GM12878 (cell line): ENCODE results near the gene FKBP15. TPM values are rescaled to one million over a fixed set of nuclear protein-coding genes. Genes with fewer than 3 reads are reported as not detected.

Source experiments
- ATAC-seq: fragments of 200-7000 bp; cut with Tn5 transposase; 3 replicates; pipeline ENCODE4 v1.9.1; 2020; ENCODE audit warnings: mild to moderate bottlenecking, moderate library complexity
- BruUV-seq: library from RNA; stranded (reverse); fragments of 400-500 nt; replicated peaks from 2 replicates; lab custom pipeline; 2021; lab: Mats Ljungman, UMichigan
- CTCF ChIA-PET: fragments of 300-600 bp; sonication (Branson Sonifier 250); formaldehyde crosslinking; extraction: SDS; loops from one replicate; lab custom pipeline; 2021; ENCODE audit warnings: inconsistent platforms; lab: Yijun Ruan, JAX
- POLR2A ChIA-PET: fragments of 350-600 bp; formaldehyde crosslinking; extraction: SDS; loops from one replicate; lab custom pipeline; 2021; ENCODE audit warnings: inconsistent platforms; lab: Charles Lee
- RAD21 ChIA-PET: fragments of 300-600 bp; sonication (Branson Sonifier 250); formaldehyde crosslinking; loops from one replicate; lab custom pipeline; 2023; ENCODE audit warnings: antibody characterized with exemption; ENCODE audit not compliant: unreplicated experiment; lab: Charles Lee
- SMC1A ChIA-PET: fragments of 300-600 bp; sonication (Branson Sonifier 250); formaldehyde crosslinking; loops from one replicate; lab custom pipeline; 2023; ENCODE audit not compliant: unreplicated experiment, uncharacterized antibody; lab: Charles Lee
- DNase-seq: peaks from one replicate; pipeline ENCODE4 v3.0.0-alpha.2; 2011; ENCODE audit warnings: low read depth, low spot score
- FAIRE-seq: peaks from 3 replicates; lab custom pipeline; 2011; peaks lifted over from hg19 to GRCh38; lab: Jason Lieb, UNC
- H2AFZ ChIP-seq: 2 replicates; pipeline ENCODE4 v1.6.0; 2011; ENCODE audit warnings: low read depth, low read length, control low read depth; ENCODE audit not compliant: control insufficient read depth
- H3K27ac ChIP-seq: 2 replicates; pipeline ENCODE4 v1.5.1; 2011; ENCODE audit warnings: control low read depth; ENCODE audit not compliant: control insufficient read depth, insufficient read depth
- H3K27me3 ChIP-seq, 2 experiments: replicated peaks in 1 of 2; 2 replicates each; pipeline versions ENCODE4 v1.6.0 to v1.6.1; 2011; ENCODE audit warnings: low read length in 1 of 2; ENCODE audit not compliant: control insufficient read depth in 2 of 2, insufficient read depth in 2 of 2
- H3K36me3 ChIP-seq, 2 experiments: 2 replicates each; pipeline ENCODE4 v1.5.1; 2011; ENCODE audit warnings: low read length in 1 of 2; ENCODE audit not compliant: control insufficient read depth in 2 of 2, insufficient read depth in 2 of 2
- H3K4me1 ChIP-seq: 2 replicates; pipeline ENCODE4 v1.6.1; 2011; ENCODE audit warnings: mild to moderate bottlenecking, low read length, moderate library complexity, mixed read lengths; ENCODE audit not compliant: control insufficient read depth, insufficient read depth
- H3K4me2 ChIP-seq: 2 replicates; pipeline ENCODE4 v1.6.0; 2011; ENCODE audit warnings: control low read depth; ENCODE audit not compliant: control insufficient read depth, insufficient read depth
- H3K4me3 ChIP-seq: fragments of 200-600 bp; sonication (generic); 2 replicates; pipeline ENCODE4 v1.5.1; 2016
- H3K79me2 ChIP-seq: 2 replicates; pipeline ENCODE4 v1.6.0; 2011; ENCODE audit warnings: low read length; ENCODE audit not compliant: control insufficient read depth, insufficient read depth
- H3K9ac ChIP-seq: 2 replicates; pipeline ENCODE4 v1.8.0; 2011; ENCODE audit warnings: low read length, control low read depth, mixed read lengths; ENCODE audit not compliant: control insufficient read depth, insufficient read depth
- H3K9me3 ChIP-seq: replicated peaks from 3 replicates; pipeline ENCODE4 v1.5.1; 2011; ENCODE audit warnings: mild to moderate bottlenecking, low read length; ENCODE audit not compliant: control insufficient read depth, insufficient read depth
- H4K20me1 ChIP-seq: 2 replicates; pipeline ENCODE4 v1.6.0; 2011; ENCODE audit not compliant: control insufficient read depth, insufficient read depth
- ASH2L ChIP-seq: fragments of 300-600, 200-600 bp; sonication (generic); IDR thresholded peaks from 2 replicates; pipeline ENCODE4 v1.6.1; 2017; ENCODE audit warnings: low read depth, mild to moderate bottlenecking, borderline replicate concordance
- BHLHE40 ChIP-seq, 2 experiments: fragments of 450-650 bp in 1 of 2; IDR thresholded peaks; 2 replicates each; pipeline ENCODE4 v1.6.1; 2011 to 2017; ENCODE audit warnings: low read depth in 2 of 2, borderline replicate concordance in 1 of 2, improper control_type of control experiment in 1 of 2, low read length in 1 of 2, mild to moderate bottlenecking in 1 of 2
- CBFB ChIP-seq: IDR thresholded peaks from 2 replicates; pipeline ENCODE4 v1.6.1; 2016; ENCODE audit warnings: antibody characterized with exemption, low read depth
- ESRRA ChIP-seq: IDR thresholded peaks from 2 replicates; pipeline ENCODE4 v1.6.1; 2012; ENCODE audit warnings: mild to moderate bottlenecking, low read length, improper control_type of control experiment
- ETV6 ChIP-seq, 2 experiments: fragments of 450-650 bp in 1 of 2; IDR thresholded peaks in 1 of 2; conservative IDR thresholded peaks in 1 of 2; 2 replicates each; pipeline ENCODE4 v1.6.1; 2014; ENCODE audit warnings: antibody characterized with exemption in 1 of 2, borderline replicate concordance in 1 of 2, low read depth in 1 of 2, mild to moderate bottlenecking in 1 of 2, moderate library complexity in 1 of 2
- FOXM1 ChIP-seq: IDR thresholded peaks from 2 replicates; pipeline ENCODE4 v1.6.1; 2012; ENCODE audit warnings: low read depth, mild to moderate bottlenecking, inconsistent platforms, low read length, moderate library complexity
- GATAD2B ChIP-seq: fragments of 450-650 bp; conservative IDR thresholded peaks from 2 replicates; pipeline ENCODE4 v1.6.1; 2017; ENCODE audit warnings: low read depth, mild to moderate bottlenecking, moderate library complexity
- HDAC2 ChIP-seq: fragments of 200-600 bp; sonication (generic); IDR thresholded peaks from 2 replicates; pipeline ENCODE4 v1.6.1; 2017
- HDAC6 ChIP-seq: fragments of 200-600 bp; sonication (generic); IDR thresholded peaks from one replicate; pipeline ENCODE4 v1.8.0; 2017; ENCODE audit warnings: antibody characterized with exemption; ENCODE audit not compliant: unreplicated experiment
- KLF5 ChIP-seq: fragments of 450-650 bp; IDR thresholded peaks from 2 replicates; pipeline ENCODE4 v1.6.1; 2014; ENCODE audit warnings: mild to moderate bottlenecking; ENCODE audit not compliant: partially characterized antibody
- MLLT1 ChIP-seq: fragments of 450-650 bp; IDR thresholded peaks from 2 replicates; pipeline ENCODE4 v1.6.1; 2016; ENCODE audit warnings: mild to moderate bottlenecking
- MTA2 ChIP-seq: fragments of 450-650 bp; IDR thresholded peaks from 2 replicates; pipeline ENCODE4 v1.6.1; 2016; ENCODE audit warnings: low read depth, mild to moderate bottlenecking, moderate library complexity
- POLR2A ChIP-seq: IDR thresholded peaks from 2 replicates; pipeline ENCODE4 v1.6.1; 2011; ENCODE audit warnings: low read depth, mild to moderate bottlenecking, low read length
- POLR2AphosphoS5 ChIP-seq: IDR thresholded peaks from 2 replicates; pipeline ENCODE4 v1.6.1; 2011; ENCODE audit warnings: mild to moderate bottlenecking, low read length, inconsistent platforms
- SMC3 ChIP-seq: IDR thresholded peaks from 2 replicates; pipeline ENCODE4 v1.6.1; 2011; ENCODE audit warnings: low read length, improper control_type of control experiment, borderline replicate concordance
- SPI1 ChIP-seq: IDR thresholded peaks from 2 replicates; pipeline ENCODE4 v1.6.1; 2011; ENCODE audit warnings: low read depth, mild to moderate bottlenecking, low read length, moderate library complexity, borderline replicate concordance; ENCODE audit not compliant: insufficient read depth
- SREBF1 ChIP-seq: IDR thresholded peaks from 2 replicates; pipeline ENCODE4 v1.6.1; 2012; ENCODE audit warnings: mild to moderate bottlenecking, low read length
- SUZ12 ChIP-seq: fragments of 200-600 bp; sonication (generic); IDR thresholded peaks from one replicate; pipeline ENCODE4 v1.6.1; 2018; ENCODE audit warnings: antibody characterized with exemption, mild to moderate bottlenecking; ENCODE audit not compliant: unreplicated experiment
- TCF12 ChIP-seq: IDR thresholded peaks from 2 replicates; pipeline ENCODE4 v1.6.1; 2011; ENCODE audit warnings: low read depth, mild to moderate bottlenecking, low read length
- ZNF207 ChIP-seq: fragments of 450-650 bp; IDR thresholded peaks from 2 replicates; pipeline ENCODE4 v1.6.1; 2014; ENCODE audit warnings: antibody characterized with exemption, mild to moderate bottlenecking, borderline replicate concordance
- ZNF24 ChIP-seq: fragments of 450-650 bp; IDR thresholded peaks from 2 replicates; pipeline ENCODE4 v1.6.1; 2017; ENCODE audit warnings: antibody characterized with exemption, mild to moderate bottlenecking
- WGBS: methylation state at CpG from one replicate; pipeline ENCODE4 v1.1.6; 2016; ENCODE audit warnings: low lambda C conversion rate; ENCODE audit not compliant: insufficient replicate concordance, insufficient coverage; ENCODE audit errors: missing lambda C conversion rate; 5-methylcytosine and 5-hydroxymethylcytosine counted together
- in situ Hi-C: fragments of 300-500 bp; cut with MboI; formaldehyde crosslinking; loops from 9 replicates; pipeline ENCODE4 v1.14.3; 2018; ENCODE audit warnings: mixed read lengths
- intact Hi-C: fragments of 100-400 bp; cut with micrococcal nuclease; formaldehyde crosslinking; loops from one replicate; pipeline ENCODE4 v1.14.2; 2022; ENCODE audit not compliant: unreplicated experiment
- polyA plus RNA-seq, 11 experiments: library from polyadenylated mRNA; depleted of rRNA in 4 of 11; unstranded in 6 of 11; stranded (reverse) in 5 of 11; fragments of >200 nt; fragmentation: Nextera tagmentation in 4 of 11; fragmentation: Illumina TruSeq in 1 of 11; extraction: Ambion mirVana in 4 of 11; extraction: Trizol in 1 of 11; gene quantifications; 1 replicate in 1 of 11; 2 replicates in 10 of 11; pipeline versions ENCODE4 v1.2.1 to v1.2.3, GENCODE V29; 2011 to 2016; ENCODE audit warnings: inconsistent platforms in 2 of 11, missing spikeins in 2 of 11, low read depth in 1 of 11
- total RNA-seq, 4 experiments: library from RNA; depleted of rRNA in 3 of 4; stranded (reverse); fragments of >200 nt in 3 of 4; fragmentation: Illumina TruSeq in 1 of 4; extraction: Trizol in 1 of 4; gene quantifications; 2 replicates each; pipeline versions ENCODE4 v1.2.1 to v1.2.3, GENCODE V29; 2013 to 2021
- TF ChIP-seq, protein P1 (sequence below): IDR thresholded peaks from 2 replicates; pipeline ENCODE4 v1.6.1; 2011; ENCODE audit warnings: borderline replicate concordance, low read depth, mild to moderate bottlenecking, moderate library complexity, mixed read lengths, low read length; ENCODE audit not compliant: insufficient read depth; ENCODE audit errors: extremely low read length

The FKBP15 gene
- total and polyA plus RNA-seq, 10 of the 15 experiments (the other 5 are each of a cell fraction or from before 2014, with no cell fraction given): 5.0 to 53.4 (median 21.2) TPM

DNA sequence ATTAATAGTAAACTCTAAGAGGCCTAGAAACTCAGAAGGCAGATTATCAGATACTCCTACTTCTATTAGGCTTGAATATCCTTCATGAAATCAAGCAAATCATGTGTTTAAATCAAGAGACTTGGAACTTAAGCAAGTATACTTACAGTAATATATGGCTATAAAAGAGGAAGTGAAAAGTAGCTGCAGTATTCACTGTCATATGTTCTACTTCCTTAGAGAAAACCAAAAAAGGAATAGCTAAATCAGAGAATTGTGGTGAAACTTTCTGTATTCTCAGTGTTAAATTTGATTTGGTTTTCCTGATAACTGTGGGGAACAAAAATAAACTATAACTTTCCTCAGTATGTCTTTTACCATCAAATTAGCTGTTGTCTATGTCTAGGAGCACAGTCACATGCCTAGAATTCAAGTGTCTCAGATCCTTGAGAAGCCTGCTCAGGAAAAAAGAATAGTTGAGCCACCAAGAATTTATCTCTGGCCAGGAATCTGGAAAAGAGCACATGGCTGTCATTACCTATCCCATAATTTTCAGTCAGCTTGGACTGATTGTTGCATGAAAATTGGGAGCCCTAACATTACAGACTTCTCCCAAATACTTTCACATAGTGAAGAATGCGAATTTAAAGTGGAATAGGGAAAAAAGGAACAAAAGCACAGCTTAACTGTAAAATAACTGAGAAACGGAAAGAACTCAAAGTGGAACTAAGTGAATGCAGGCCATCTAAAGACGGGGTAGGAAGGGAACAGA, 1.7 kb downstream of the FKBP15 start (continued):
- TF ChIP-seq KLF5 (no peak), SMC3 (no peak), BHLHE40 (IDR thresholded peaks at IDR 0.05; ENCODE audit: borderline replicate concordance in 1 of 2, low read depth in 2 of 2, low read length in 1 of 2) (peak; percentile 39 to 74; a peak in 3 of 4 replicates), ESRRA (no peak), SPI1 (peak; percentile 99), HDAC2 (no peak), ZNF207 (no peak), POLR2A (no peak), MTA2 (0 out of 2 replicates have a peak, but pooled peaks have one; percentile 9), POLR2AphosphoS5 (no peak)

DNA sequence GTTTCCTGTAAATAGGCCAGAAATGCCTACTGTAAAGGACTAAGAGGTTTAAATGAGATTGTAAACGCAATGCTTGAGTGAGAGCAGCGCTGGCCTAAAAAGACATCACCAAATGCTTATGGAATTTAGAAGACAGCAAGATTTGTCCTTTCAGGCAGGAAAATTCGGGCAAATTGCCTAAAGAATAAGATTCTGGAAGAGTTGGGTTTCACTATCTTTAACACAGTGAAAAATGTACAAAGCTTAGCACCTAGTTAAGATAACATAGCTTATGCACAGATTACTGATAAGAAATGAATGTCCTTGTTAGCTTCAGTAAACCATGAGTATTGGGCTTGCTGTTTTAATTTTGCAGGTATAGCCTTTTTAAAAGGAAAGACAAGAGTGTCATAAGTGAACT, 4.7 kb downstream of the FKBP15 start:
- Histone ChIP-seq H3K4me2 (peak overlapping the region; percentile 36; the same call in 1 of the 2 replicates), H3K79me2 (peaks cover 66% of the 10 kb centered on the region), H3K27ac (no peak overlapping the region), H4K20me1 (no peaks in the 10 kb centered on the region), H3K27me3 (no peaks in the 10 kb centered on the region), H3K4me1 (peaks cover 4% of the 10 kb centered on the region), H3K4me3 (no peak overlapping the region), H3K36me3 (peaks cover 0 to 11% of the 10 kb centered on the region in 2 experiments; a peak in 1 of 4 replicates), H2AFZ (no peak overlapping the region), H3K9ac (no peak overlapping the region), H3K9me3 (peaks cover 3% of the 10 kb centered on the region; the same call in 2 of the 3 replicates)
- 95% methylated on average over 3 of the region's 3 CpGs for WGBS
- intact Hi-C loops: loop anchor here (10.0 kb wide), 1 partner anchor 188 kb away; the partner anchor contains the start of gene ALAD
- ChIA-PET POLR2A (interaction anchor here (0.9 kb wide), 1 partner anchor 59 kb away, joined by 3 read pairs; the partner anchor contains the start of genes CDC26 and PRPF4), CTCF (no interaction called here), SMC1A (interaction anchor here (0.6 kb wide), 1 partner anchor 13 kb away, joined by 3 read pairs; no protein-coding TSS in a partner anchor), RAD21 (no interaction called here)
- FAIRE-seq: no peak
- DNase-seq: no peak
- in situ Hi-C loops: no loop called here
- no TSS peak for BruUV-seq
- no peak for ATAC-seq
- TF ChIP-seq FOXM1 (no peak), MLLT1 (no peak), HDAC6 (no peak), CBFB (no peak), TCF12 (no peak), SUZ12 (no peak), ZNF24 (no peak), SREBF1 (no peak), ETV6 (conservative IDR thresholded peaks at IDR 0.05 in 1 of 2, IDR thresholded peaks at IDR 0.05 in 1 of 2; ENCODE audit: borderline replicate concordance in 1 of 2, low read depth in 1 of 2) (no peak), ASH2L (no peak), GATAD2B (no peak)
- TF ChIP-seq, protein P1, sequence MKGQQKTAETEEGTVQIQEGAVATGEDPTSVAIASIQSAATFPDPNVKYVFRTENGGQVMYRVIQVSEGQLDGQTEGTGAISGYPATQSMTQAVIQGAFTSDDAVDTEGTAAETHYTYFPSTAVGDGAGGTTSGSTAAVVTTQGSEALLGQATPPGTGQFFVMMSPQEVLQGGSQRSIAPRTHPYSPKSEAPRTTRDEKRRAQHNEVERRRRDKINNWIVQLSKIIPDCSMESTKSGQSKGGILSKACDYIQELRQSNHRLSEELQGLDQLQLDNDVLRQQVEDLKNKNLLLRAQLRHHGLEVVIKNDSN: no peak
